ENCODE results near the gene APH1B.

The APH1B gene

DNA sequence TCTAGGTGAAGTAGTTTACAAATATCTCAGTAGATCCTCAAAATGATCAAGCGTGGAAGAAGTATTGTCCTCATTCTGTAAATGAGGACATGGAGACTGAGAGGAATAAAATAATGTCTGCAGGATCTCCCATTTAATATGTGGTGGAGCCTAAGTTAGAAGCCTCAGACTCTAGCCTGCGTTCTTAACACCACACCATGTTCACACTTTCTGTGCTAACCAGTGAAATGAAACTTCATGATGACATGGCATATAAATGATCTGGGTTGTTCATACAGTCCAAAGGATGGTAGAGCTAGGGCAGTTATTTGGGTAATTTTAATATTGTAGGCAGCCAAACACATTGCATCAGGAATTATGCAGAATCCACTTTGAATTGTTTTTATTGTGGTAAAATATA is 25.1 kb upstream of the APH1B start:
- no peak for DNase-seq (ENCODE audit: low spot score)

DNA sequence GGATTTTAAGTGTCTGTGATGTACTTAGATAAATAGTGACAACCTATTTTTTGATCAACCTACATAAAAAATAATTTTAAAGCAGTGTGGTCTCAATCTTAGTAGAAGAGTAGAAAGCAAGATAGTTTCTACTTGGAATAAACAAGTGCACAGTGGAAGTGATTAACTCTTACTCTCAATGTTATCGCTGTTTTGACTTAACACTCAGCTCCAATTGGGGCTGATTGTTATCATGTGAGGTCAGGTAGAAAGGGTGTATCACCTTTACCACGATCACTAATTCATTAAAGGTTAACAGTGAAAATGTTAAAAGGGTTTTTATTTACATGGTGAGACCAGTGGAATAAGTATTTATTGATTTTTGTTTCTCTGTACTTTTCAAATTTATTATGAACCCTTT is 22.4 kb upstream of the APH1B start:
- no peak for DNase-seq (ENCODE audit: low spot score)

DNA sequence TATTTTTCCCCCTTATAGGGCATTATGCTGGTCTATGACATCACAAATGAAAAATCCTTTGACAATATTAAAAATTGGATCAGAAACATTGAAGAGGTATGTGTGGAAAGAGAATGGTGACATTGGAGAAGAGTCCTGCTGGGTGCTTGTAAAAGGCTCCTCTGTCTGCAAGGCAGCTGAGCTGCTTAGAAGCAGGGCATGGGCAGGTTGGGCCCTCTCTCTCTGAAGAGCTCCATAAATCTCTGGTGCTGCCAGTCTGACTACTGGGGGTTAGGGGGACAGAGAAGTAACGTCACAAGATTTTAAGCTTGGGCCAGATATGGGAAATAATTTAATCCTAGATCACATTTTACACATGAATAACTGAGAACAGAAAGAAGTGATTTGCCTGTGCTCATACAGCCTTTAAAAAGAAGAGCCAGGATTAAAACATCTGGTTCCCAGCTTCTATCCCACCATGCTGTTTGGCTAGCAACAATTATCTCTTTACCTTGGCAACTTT is 21.9 kb upstream of the APH1B start:
- peak; percentile 31 for DNase-seq (ENCODE audit: low spot score)

DNA sequence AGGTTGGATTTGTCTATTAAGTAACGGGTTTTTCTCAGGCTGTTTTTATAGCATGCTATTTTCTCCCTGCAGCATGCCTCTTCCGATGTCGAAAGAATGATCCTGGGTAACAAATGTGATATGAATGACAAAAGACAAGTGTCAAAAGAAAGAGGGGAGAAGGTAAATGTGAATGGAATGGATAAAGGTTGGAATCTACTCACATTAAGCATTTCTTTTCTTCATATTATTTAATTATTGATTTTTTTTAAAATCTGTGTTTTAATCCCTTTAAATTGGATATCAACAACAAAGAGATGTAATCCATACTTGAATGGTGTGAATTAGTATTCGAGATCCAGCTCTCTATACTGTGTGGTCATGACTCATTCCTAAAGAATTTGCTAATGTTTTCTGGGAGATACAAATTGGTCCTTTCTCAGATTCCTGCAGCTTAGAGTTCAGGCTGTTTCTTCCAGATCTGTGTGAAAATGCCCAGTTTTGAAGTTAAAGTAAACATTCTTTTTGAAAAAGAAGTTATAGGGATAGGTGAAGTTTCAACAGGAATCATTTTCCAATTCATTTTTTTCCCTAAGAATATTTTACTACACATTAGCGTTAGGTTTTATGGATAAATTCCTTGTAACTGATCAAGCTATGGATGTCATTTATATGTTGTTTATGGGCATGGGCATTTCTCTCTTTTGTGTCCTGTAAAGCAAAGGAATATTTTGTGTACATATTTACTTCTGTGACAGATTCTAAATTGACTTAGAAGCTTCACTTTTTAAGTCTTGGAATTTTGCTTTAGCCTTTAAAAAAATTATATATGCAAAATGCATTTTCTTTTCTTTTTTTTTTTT is 20.8 kb upstream of the APH1B start:
- DNase-seq (ENCODE audit: low spot score), result no peak

DNA sequence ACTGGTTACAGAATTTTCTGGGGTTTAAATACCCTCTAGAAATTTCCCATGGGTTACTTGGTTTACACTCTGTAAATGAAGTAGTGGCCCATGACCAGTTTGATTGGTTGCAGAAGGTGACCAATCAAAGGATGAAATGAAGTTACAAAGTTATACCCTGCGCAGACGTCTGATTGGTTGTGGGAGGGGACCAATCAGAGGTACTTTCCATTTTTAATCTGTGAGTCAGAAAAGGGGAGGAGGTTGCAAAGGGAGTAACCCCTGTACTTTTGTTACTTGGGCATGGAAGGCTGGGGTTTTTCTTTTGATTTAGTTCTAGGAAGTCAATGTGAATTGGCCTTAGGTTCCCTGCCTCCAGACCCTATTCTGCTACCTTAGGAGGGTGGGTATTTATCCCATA is 18.7 kb upstream of the APH1B start:
- DNase-seq (ENCODE audit: low spot score), result no peak

DNA sequence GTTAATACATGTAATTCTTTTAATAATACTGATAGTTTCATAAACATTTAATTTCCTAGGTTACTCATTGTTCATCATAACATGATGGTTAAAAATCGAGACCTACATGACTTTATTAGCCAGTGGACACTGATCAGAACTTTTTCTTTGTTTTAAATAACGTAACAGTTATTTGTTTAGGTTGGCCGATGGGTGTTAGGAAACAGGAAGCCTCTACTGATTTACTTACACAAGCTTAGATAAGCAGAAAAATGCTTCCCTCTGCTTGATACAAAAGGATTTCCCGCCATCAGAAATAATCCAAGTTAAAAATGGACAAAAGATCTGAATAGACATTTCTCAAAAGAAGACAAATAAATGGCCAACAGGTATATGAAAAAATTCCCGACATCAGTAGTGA is 16.6 kb upstream of the APH1B start:
- DNase-seq (ENCODE audit: low spot score), result no peak

DNA sequence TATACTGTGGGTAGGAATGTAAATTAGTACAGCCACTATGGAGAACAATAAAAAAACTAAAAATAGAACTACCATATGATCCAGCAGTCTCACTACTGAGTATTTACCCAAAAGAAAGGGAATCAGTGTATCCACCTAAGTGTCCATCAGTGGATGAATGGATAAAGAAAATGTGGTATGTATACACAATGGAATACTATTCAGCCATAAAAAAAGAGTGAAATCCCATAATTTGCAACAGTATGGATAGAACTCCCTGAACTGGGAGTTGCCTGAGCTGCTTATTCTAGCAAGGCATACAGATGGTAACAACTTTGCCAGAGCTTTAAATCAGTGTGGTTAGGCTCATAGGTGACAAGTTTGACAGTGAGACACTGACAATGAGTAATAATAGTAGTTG is 16.1 kb upstream of the APH1B start:
- no peak for DNase-seq (ENCODE audit: low spot score)

DNA sequence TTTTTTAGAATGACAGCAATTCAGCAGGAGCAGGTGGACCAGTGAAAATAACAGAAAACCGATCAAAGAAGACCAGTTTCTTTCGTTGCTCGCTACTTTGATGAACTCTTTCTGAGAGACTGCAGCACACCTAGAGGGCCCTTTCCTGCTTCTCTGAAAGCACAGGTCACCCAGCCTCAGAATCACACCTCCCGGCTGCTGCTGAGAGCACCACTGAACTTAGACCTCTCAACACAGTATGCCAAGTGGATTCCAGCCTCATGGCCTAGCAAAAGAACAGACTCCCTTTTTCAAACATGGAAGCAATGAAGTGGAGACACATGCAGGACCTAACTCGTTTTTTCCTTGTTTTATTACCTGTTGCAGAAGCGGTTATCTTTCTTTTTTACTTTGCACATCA is 13.9 kb upstream of the APH1B start:
- DNase-seq (ENCODE audit: low spot score), result no peak

DNA sequence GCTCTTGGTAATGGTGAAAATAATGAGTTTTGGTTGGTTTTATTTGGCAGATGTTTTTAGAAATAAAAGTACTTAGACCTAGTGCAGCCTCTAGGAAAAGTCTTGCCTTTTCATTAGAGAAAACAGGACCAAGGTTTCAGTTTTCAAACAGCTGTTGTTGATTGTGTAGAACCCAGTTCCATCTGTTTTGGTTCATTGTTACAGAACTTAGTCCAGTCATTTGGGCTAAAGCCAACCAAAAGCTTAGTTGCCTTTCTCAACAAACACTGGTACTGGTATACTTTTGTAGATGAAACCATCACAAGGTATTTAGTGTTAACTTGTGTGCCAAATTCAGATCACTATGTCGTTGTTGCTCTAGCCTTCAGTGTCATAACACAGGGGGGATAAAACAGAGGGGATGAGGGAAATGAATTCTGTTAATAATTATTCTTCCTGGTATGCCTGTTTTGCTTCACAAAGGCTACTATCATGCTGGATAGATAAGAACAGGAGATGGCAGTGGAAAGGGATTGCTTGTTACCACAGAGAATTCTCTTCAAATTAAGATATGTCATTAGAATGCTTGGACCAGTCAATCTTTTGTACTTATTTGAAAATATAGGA is 12.6 kb upstream of the APH1B start:
- no peak for DNase-seq (ENCODE audit: low spot score)

DNA sequence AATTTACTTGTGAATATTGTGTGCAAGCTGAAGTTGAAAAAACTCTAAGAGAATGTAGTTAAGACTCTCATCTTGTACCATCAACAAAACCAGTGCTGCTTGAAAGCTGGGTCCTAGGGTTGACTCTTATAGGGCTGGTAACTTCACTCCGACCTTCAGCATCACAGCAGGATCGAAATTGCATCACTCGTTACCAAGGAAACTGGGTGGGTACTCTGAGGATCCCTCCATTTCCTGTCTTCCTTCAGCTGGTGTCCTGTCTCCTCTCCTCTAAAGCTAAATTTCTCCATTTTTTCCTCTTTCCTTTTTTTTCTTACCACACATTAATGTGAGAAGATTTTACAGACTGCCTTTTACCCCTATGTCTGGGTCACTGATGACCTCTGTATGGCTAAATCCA is 3.0 kb upstream of the APH1B start:
- DNase-seq (ENCODE audit: low spot score), result no peak

DNA sequence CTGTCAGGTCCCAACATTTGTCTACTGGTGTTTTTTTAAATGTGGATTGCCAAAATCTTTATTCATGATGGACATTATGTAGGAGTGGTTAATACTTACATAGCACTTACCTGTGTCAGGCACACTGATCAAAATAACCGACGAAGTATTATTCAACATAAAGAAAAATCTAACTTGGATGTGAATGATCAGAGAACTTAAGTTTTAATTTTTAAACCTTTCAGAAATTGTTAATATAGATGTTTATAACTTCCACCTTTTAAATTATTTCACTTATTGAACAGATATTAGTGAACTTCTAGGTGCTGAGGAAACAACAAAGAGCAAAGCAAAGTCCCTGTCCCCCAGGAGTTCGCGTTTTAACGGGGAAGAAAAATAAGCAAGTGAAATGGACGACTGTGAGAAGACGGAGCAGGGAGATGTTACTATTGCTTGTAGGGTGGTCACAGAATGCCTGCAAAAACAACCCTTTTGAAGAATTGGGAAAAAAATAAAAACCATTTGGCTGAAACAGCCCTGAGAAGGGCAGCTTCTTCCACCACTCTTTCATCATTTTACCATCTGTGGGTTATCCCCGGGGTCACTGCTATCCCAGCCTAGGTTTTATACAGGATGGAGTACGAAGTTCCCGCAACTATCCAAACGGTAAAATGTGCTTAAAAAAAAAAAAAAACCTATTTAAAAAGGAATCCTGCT is 915 bp upstream of the APH1B start:
- peak; percentile 24 for DNase-seq (ENCODE audit: low spot score)

DNA sequence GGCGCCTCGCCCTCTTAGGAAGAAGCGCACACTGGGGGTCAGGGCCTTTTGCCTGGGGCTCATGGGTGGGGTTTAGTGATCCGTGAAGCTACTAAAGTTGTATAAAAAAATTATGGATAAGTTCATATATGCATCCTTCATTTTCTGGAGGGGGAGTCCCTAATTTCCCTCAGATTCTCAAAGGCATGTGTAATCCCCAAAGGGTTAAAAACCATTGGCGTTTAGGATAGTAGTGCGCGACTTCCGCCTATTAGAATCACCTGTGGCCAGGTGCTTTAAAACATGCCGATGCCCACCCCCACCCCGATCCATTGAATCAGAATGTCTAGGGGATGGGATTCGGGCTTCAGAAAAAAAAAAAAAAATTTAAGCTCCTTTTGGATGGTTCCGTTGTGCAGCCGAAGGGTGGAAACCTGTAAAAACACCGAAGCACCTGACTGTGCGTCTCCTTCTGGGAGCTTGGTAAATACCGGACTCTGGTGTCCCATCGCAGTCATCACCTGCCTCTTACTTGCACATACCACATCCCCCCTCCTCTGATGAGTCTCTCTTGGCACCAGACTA is 570 bp downstream of the APH1B start:
- DNase-seq (ENCODE audit: low spot score), result peak; percentile 35

DNA sequence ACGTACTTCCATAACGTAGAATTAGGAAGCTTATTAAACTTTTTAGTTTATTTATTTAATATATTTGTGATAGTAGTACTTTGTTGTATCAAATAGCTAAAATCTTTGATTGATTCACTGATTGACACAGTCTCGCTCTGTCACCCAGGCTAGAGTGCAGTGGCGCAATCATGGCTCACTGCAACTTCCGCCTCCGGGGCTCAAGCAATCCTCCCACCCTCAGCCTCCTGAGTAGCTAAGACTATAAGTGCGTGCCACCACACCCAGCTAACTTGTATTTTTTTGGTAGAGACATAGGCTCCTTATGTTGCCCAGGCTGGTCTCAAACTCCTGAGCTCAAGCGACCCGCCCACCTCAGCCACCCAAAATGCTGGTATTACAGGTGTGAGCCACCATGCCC is 5.7 kb downstream of the APH1B start:
- no peak for DNase-seq (ENCODE audit: low spot score)

DNA sequence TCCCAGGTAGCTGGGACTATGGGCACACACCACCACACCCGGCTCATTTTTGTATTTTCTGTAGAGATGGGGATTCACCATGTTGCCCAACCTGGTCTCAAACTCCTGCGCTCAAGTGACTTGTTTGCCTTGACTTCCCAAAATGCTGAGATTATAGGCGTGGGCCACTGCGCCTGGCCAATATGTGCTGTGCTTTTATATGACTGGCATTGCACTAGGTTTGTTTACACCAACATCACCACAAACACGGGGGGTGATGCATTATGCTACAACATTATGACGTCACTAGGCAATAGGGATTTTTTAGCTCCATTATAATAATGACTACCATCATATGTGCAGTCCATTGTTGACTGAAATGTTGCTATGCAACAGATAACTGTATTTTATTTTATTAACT is 6.9 kb downstream of the APH1B start:
- DNase-seq (ENCODE audit: low spot score), result no peak

DNA sequence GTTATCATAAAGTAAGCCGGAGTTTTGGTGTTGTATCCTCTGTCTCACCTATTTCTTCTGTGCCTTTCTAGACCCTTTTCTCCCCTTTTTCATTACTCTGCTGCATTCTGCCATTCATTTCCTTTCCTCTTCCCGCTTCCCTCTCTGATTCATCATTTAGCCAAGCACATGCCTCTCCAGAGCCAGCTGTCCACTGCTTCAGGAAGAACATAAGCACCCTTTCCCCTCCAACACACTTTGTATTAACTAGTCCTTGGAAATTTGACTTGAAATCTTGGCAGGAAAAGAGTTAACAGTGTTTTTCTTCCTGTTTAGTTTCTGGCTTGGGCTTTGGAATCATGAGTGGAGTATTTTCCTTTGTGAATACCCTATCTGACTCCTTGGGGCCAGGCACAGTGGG is 9.7 kb downstream of the APH1B start:
- DNase-seq (ENCODE audit: low spot score), result no peak

DNA sequence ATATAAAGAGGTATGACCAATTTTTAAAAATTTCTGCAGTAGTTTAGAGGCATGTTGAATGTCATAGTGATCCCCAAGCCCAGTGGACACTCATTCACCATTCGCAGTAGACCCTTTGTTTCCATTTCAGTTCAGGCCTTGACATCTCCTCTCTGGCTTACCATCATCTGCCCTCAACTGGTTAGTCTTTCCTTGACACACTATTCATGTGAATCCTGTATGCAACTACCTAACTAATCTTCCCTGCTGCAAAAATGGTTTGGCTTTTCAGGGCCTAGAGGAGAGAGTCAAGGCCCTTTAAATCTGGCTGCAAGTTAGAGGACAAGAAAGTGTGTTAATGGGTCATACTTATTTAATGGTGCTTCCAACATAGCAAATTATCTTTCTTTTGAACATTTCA is 10.9 kb downstream of the APH1B start:
- peak; percentile 22 for DNase-seq (ENCODE audit: low spot score)

DNA sequence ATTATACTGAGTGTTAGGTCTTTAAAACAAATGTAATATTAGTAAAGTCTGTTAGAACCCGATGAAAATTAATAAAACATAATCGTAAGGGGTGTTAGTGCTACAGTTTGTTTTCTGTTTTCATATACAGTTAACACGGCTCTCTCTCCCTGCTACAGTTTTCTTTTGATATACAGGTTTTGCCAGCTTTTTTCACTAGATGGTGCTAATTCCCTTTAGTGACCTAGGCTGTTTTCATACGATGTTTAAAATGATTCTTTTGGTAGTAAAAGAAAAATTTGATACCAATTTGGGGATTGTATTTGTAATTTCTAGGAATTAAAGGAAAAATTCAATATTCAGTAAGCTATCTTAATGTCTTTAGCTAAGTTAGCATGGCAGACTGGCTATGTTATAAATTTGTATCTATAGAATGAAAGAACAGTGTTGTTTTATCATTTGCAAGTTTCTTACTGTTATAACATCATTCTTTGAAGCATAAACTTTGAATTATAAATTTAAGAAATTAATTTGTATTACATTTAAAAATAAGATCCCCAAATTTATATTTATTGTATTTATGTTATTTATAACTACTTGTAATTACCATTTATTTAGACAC is 11.5 kb downstream of the APH1B start:
- peak; percentile 79 for DNase-seq (ENCODE audit: low spot score)

DNA sequence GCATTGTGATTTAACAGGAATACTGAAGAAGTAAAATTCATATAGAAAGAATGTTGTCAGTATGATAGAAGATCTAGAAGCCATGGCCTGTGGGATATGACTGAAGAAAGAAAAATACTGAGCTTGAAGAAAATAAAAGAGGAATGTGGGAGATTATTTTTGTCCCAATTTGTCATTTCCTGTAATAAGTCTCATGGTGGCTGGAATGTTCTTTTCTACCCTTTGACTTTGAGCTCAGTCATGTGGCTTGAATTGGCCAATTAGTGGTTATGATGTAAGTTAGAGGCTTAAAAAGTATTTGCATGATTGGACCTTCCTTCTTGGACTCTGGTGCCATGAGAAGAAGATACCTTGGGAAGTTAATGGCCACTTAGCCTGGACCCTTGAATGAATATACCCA is 14.1 kb downstream of the APH1B start:
- no peak for DNase-seq (ENCODE audit: low spot score)

DNA sequence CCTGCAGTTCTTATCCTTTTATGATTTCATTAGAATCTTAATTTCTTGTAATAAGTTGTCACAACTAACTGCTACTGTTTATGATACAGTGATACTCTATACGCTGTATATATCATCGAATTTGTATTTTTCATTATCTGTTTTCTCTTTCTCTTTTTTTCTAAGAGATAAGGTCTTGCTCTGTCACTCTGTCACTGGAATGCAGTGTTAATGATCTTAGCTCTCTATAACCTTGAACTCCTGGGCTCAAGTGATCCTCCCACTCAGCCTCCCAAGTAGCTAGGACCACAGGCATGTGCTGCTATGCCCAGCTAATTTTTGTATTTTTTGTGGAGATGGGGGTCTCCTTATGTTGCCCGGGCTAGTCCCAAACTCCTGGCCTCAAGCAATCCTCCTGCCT is 14.8 kb downstream of the APH1B start:
- no peak for DNase-seq (ENCODE audit: low spot score)

DNA sequence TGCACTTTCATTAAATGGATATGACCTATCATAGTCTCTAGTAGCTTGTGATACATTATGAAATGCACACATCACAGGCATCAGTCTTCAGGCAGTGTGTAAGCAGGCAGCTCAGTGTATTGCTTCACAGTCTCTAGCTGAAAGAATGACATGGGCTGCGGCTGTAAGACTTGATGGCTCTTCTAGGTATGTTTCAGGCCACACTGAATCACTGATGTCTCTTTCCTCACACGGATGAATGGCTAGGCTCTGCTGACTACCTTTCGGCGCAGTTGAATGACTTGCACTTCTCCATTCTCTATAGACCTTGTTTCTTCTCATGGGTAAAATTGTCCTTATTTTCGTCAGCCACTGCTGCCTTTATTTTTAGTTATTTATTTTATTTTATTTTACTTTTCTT is 15.4 kb downstream of the APH1B start:
- DNase-seq (ENCODE audit: low spot score), result no peak

DNA sequence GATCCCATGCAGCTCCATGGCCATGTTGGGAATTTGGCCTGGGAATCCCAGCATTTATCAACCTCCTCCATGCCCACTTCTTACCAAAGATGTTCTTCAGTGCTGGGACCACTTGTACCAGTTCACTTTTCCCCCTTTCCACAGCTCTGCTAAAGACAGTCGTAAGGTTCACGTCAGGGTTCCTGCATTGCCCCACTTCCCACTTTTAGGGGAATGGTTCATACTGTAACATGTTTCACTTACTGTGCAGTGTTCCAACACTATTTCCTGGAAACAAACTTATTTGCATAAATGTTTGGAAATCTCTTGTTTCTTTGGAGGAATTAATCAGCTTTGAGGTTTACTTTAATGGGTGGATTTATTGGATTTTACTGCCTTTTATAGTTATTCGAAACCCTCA is 17.0 kb downstream of the APH1B start:
- no peak for DNase-seq (ENCODE audit: low spot score)

DNA sequence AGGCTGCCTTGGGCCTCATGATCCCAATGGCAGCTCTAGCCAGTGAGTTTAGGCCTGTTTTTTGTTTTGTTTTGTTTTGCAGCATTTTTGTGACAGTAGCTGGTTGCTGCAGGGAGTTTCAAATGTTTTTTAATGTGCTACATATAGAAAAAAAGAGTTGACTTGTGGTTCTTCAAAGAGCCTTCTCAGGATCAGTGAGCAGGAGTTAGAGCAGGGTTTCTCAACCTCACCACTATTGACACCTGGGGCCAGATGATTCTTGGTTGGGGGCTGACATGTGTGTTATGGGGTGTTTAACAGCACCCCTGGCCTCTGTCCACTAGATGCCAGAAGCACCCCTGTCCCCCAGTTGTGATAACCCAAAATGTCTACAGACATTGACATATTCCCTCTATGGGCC is 17.9 kb downstream of the APH1B start:
- DNase-seq (ENCODE audit: low spot score), result no peak

All from pons (tissue), 1 donor.